GM20000 (cell line): ENCODE data around the gene CPA1.
"Not testable (repeated sequence)": the region's sequence is repeated elsewhere in the genome, so short reads cannot be mapped to it uniquely, and the experiment has no call there.

Experiments used
- DNase-seq: peaks from one replicate; pipeline ENCODE4 v3.0.0; 2012; ENCODE audit warnings: low spot score
- CTCF ChIP-seq: IDR thresholded peaks from 2 replicates; pipeline ENCODE4 v1.5.1; 2012; ENCODE audit warnings: mild to moderate bottlenecking, control low read depth; ENCODE audit errors: extremely low read depth, missing control alignments

The CPA1 gene

GRCh38 chr7:130367836-130368746 lies 12.2 kb upstream of the CPA1 start:
- no peak for TF ChIP-seq CTCF

GRCh38 chr7:130369110-130369711 lies 11.1 kb upstream of the CPA1 start:
- TF ChIP-seq CTCF: no peak
- DNase-seq: no peak

More at GRCh38 chr7:130367836-130368746, 12.2 kb upstream of the CPA1 start:
- no peak for DNase-seq

- no peak for DNase-seq
- TF ChIP-seq CTCF: no peak
These were observed 10.3 kb upstream of the CPA1 start for GRCh38 chr7:130369831-130370550.

- DNase-seq: no peak
These were observed 9.2 kb upstream of the CPA1 start for GRCh38 chr7:130371046-130371445.

GRCh38 chr7:130372402-130373165 lies 7.7 kb upstream of the CPA1 start:
- no peak for DNase-seq
- TF ChIP-seq CTCF: no peak

More at GRCh38 chr7:130371046-130371445, 9.2 kb upstream of the CPA1 start:
- TF ChIP-seq CTCF: no peak

- TF ChIP-seq CTCF: no peak
These were observed 5.8 kb upstream of the CPA1 start for GRCh38 chr7:130374507-130374906.

GRCh38 chr7:130376461-130376860 lies 3.8 kb upstream of the CPA1 start:
- DNase-seq: not testable (repeated sequence)

More at GRCh38 chr7:130374507-130374906, 5.8 kb upstream of the CPA1 start:
- DNase-seq: no peak
